Fibroblast of mammary gland (primary cell): ENCODE data around the gene SLC34A1.

Experiments used
- DNase-seq: peaks from one replicate; pipeline ENCODE4 v3.0.0-alpha.2; 2010; ENCODE audit warnings: low read depth
- H3K4me3 ChIP-seq: 2 replicates; pipeline ENCODE4 v1.5.1; 2011; ENCODE audit warnings: low read depth, mild to moderate bottlenecking, low read length, moderate library complexity; ENCODE audit not compliant: control insufficient read depth
- CTCF ChIP-seq: conservative IDR thresholded peaks from 2 replicates; pipeline ENCODE4 v1.5.1; 2011; ENCODE audit warnings: low read depth, low read length, inconsistent platforms; ENCODE audit not compliant: control insufficient read depth, insufficient read depth

SLC34A1 gene

DNA sequence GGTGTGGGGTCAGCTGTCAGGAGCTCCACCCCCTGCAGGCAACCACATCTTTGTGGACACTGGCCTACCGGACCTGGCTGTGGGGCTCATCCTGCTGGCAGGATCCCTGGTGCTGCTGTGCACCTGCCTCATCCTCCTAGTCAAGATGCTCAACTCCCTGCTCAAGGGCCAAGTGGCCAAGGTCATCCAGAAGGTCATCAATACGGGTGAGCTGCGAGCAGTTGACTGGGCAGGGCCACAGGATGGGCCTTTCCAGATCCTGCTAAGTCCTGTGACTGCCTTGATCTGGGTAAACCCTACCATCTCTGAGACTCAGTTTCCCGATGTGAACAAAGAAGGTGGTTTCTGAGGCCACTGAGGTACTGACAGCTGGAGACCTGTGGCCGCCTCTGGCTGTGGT, 9.8 kb downstream of the SLC34A1 start:
- no peak for DNase-seq
- no peak overlapping the region for H3K4me3 ChIP-seq
- TF ChIP-seq CTCF = no peak

GRCh38 chr5:177396078-177396477, 11.8 kb downstream of the SLC34A1 start:
- H3K4me3 ChIP-seq = no peak overlapping the region
- DNase-seq = no peak
- TF ChIP-seq CTCF = no peak

DNA sequence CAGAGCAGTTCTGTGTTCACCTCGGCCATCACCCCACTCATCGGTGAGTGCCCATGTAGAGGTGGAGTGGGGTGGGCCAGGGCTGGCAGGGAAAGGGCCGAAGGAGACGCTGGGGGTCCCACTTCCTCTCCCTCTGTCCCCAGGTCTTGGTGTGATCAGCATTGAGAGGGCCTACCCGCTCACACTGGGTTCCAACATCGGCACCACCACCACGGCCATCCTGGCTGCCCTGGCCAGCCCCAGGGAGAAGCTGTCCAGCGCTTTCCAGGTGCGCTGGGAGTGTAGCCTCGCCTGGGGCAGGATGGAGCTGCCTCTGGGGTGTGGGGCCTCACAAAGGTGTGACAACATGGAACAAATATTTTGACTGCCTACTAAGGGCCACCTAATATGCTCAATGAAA, 12.6 kb downstream of the SLC34A1 start:
- TF ChIP-seq CTCF = no peak
- H3K4me3 ChIP-seq = no peak overlapping the region
- DNase-seq = no peak

- TF ChIP-seq CTCF = no peak
- no peak for DNase-seq
- no peak overlapping the region for H3K4me3 ChIP-seq
These were observed 13.7 kb downstream of the SLC34A1 start for GRCh38 chr5:177397875-177398390.

DNA sequence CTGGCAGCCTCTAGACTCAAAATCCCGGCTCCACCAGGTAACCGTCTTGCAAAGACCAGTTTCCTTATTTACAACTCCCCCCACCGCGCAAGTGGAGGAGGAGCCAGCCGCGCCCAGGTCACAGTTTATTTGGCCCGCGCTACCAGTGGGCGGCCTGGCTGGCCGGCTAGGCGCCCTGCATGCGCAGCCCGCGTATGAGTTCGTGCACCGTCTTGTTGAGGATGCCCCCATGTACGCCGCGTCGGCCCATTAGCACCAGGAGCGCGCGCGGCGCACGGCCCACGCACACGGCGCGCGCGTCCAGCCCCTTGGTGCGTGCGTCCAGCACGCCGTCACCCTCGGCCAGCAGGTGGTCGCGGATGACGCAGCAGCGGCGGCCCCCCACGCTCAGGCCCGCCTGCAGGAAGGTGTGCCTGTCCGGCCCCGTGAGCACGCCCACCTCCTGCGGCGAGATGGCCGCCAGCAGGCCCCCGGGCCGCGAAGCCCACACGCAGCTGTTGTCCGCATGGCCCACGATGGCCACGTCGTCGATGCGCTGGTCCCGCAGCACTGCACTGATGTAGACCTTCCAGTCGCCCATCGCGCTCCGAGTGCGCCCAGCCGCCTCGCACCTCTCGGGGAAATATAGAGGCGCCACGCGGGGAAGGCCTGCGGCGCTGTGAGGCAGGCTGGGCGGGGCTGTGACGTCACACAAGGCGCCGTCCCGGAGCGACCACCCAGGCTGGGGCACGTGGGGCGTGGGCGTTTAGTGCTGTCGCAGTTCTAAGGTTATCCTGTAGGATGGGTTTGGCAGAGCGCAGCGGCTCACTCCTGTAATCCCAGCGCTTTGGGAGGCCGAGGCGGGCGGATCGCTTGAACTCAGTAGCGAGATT, 16.0 kb downstream of the SLC34A1 start, which contains the start of gene PFN3:
Gene PFN3, minus strand, starts transcription at position 665 of the 872 bp plus-strand sequence. Its CDS starts 85 bp downstream, at position 580.
- no peak for TF ChIP-seq CTCF
- DNase-seq = peak; percentile 69
- no peak within 1 kb of the TSS for H3K4me3 ChIP-seq

DNA sequence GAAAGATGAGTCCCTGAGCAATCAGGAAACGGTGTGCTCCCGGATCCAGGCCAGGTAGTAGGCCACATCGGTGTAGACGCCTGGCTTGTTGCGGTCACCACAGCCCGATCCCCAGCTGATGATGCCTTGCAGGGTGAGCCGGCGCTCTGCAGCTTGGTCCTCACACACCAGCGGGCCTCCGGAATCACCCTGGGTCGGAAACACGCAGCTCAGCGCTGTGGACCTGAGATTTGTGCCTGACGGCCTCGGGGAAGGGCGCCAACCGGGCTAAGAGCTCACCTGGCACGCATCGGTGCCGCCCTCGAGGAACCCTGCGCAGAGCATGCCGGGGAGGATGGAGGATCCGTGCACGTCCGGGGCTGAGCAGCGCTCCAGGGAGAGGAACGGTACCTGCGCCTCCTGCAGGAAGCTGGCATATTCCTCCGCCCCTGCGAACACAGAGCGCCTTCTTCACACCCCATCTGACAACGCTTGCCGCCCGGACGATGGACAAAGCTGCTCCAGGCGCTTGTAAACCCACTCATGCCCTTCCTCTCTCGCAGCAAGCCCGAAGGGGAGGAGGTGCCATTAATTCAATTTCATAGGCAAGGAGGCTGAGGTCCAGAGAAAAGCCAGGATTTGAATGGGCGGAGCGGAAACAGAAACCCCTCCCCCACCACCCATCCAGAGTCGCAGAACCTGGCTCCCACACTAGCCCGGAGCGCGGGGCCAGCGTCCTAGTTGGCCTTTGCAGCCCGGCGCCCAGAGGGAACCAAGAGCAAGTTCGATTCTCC, 18.2 kb downstream of the SLC34A1 start:
- DNase-seq = peak; percentile 39
- TF ChIP-seq CTCF = peak; percentile 27
- H3K4me3 ChIP-seq = no peak overlapping the region
